ENCODE results near the gene USP28.
"Not testable (repeated sequence)": the region's sequence is repeated elsewhere in the genome, so short reads cannot be mapped to it uniquely, and the experiment has no call there.

The USP28 gene, protein sequence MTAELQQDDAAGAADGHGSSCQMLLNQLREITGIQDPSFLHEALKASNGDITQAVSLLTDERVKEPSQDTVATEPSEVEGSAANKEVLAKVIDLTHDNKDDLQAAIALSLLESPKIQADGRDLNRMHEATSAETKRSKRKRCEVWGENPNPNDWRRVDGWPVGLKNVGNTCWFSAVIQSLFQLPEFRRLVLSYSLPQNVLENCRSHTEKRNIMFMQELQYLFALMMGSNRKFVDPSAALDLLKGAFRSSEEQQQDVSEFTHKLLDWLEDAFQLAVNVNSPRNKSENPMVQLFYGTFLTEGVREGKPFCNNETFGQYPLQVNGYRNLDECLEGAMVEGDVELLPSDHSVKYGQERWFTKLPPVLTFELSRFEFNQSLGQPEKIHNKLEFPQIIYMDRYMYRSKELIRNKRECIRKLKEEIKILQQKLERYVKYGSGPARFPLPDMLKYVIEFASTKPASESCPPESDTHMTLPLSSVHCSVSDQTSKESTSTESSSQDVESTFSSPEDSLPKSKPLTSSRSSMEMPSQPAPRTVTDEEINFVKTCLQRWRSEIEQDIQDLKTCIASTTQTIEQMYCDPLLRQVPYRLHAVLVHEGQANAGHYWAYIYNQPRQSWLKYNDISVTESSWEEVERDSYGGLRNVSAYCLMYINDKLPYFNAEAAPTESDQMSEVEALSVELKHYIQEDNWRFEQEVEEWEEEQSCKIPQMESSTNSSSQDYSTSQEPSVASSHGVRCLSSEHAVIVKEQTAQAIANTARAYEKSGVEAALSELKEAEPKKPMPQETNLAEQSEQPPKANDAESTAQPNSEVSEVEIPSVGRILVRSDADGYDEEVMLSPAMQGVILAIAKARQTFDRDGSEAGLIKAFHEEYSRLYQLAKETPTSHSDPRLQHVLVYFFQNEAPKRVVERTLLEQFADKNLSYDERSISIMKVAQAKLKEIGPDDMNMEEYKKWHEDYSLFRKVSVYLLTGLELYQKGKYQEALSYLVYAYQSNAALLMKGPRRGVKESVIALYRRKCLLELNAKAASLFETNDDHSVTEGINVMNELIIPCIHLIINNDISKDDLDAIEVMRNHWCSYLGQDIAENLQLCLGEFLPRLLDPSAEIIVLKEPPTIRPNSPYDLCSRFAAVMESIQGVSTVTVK

DNA sequence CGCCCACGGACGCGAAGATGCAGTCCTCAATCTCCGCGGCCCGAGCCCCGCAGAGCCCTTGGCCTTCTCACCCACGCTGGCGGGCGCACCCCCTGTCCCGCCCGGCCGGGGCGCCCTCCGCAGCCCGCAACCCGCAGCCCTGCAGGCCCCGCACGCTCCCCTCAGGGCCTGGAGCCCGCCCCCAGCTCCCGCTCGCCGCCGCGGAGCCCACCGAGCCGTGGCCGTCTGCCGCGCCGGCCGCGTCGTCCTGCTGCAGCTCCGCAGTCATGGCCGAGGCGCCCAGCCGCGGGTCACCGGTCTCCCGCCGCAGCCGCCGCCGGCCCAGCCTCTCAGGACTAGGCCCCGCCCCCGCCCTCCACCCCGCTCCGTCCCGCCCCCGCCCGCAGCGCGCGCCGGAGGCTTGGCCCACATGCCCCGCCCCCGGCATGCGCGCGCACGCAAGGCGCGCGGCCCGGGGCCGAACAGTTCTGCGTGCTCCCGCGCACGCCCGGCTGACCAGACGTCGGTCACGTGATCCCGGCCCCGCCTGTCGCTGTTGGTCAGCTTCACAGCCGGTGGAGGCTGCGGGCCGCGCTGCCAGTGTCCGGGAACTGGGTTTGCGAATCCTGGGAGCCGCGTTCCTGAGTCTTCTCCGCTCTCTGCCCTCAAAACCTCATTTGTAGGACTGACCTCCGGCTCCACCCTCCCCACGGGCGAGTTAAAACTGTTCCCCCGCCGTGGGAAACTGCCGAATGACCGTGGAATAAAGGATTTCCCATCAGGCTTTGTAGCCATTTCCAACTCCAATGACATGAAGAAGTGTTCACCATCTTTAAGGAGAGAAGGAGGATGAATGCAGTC is at the start of gene USP28:
USP28 (minus strand) TSS at position 339 of the 840 bp plus-strand sequence; CDS start at position 268, 71 bp downstream.
- peak within 1 kb of the TSS in 20 of 21 experiments; percentile 64 to 95 (median 87) for H3K27ac ChIP-seq
- peak within 1 kb of the TSS; percentile 56 to 95 (median 79) for H3K4me3 ChIP-seq

DNA sequence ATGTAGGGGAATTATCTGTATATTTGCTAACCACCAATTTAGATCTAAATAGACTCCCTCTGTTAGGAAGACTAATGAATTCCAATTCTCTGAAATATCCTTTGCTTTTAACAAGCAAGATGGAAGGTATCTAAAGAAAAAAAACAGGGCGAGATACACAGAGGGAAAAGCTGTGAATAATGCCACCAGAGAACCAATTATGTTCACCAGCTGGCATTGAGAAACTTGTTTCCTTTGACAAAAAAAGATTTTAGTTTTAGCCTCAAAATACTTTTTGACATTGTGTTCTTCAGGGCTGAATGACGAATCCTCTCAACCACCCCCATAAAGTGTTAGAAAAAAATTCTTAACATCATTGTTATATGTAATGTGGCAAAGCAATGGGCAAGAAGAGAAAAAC is 48.2 kb upstream of the USP28 start:
- Histone ChIP-seq H3K4me3 (no peak overlapping the region), H3K27ac (no peak overlapping the region)

DNA sequence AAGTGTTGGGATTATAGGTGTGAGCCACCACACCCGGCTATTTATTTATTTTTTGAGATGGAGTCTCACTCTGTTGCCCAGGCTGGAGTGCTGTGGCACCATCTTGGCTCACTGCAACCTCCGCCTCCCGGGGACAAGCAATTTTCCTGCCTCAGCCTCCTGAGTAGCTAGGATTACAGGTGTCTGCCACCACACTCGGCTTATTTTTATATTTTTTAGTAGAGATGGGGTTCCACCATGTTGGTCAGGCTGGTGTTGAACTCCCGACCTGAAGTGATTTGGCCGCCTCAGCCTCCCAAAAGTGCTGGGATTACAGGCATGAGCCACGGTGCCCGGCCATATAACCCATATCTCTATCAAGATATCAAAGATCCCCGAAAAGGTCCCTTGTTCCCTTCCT is 36.1 kb upstream of the USP28 start:
- not testable (repeated sequence) for H3K4me3 ChIP-seq, H3K27ac ChIP-seq

DNA sequence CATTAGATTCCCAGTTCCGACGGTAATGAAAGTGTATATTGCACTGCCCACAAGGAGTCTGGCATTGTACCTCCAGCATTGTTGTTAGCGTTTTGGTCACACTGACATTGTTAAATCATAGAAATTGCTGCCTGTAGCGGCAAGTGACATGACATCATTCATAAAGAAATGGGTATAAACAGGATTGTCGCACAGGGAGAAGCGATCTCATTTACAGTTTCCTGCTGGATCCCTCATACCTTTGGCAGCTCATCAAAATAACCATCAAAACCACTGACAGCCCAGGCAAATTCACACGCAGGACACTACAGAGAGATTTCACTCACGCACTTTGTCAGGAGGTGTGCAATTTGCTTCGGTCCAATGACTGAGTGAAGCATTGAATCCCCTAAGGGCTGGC is 32.7 kb upstream of the USP28 start:
- no peak overlapping the region for H3K4me3 ChIP-seq
- no peak overlapping the region for H3K27ac ChIP-seq

DNA sequence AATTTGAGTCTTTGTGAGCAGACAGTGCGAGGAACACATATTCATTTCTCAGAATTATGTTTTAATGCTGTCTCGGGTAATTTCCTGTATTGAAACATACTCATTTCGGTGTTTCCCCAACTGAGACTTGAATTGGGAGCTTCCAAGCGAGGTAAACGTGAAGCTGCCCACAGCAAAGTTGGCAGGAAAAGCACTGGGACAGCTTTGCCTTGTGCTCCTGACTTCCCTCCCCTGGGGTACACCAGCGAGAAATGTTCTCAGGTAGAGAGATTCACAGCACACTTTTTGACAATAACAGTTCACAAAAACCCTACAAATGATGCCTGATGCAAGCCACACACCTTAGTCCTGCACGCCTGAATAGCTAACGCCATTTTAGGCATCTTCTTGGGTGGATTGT is 32.3 kb upstream of the USP28 start:
- no peak overlapping the region for H3K4me3 ChIP-seq
- no peak overlapping the region for H3K27ac ChIP-seq

DNA sequence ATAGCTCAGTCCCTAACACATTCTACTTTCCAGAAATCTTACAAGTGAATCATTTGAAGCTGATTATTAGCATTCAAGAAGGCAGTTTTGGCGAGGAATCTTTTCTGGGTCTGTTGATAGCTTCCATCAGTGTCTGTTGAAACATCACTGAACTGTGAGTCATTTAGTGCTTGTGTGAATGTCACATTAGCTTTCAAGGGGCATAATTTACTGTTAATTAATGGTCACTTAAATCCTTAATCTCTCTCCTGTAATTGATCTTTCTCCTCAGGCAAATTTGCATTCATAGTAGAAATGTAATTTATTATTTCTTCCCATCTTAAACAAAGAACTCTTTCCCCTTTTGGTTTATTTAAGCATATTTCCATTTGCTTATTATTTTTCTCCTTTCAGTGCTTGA is 31.8 kb upstream of the USP28 start:
- H3K4me3 ChIP-seq = no peak overlapping the region
- no peak overlapping the region for H3K27ac ChIP-seq

DNA sequence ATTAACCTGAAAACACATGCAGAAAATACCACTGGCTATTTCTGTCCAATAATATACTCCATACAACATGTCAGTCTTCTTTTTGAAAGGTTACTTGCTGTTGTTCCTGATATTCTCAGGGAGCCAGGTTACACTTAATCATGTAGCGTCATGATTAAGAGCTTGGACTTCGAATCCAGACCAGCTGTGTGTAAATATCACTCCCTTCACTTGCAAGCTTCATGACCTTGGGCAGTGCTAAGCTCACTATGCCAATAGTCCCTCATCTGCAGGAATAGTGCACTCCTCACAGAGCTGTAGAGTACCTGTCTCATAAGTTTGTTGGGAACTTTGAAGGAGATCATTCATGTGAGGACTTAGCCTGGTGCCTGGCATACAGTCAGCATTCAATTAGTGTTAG is 31.1 kb upstream of the USP28 start:
- Histone ChIP-seq H3K4me3 (no peak overlapping the region), H3K27ac (no peak overlapping the region)

DNA sequence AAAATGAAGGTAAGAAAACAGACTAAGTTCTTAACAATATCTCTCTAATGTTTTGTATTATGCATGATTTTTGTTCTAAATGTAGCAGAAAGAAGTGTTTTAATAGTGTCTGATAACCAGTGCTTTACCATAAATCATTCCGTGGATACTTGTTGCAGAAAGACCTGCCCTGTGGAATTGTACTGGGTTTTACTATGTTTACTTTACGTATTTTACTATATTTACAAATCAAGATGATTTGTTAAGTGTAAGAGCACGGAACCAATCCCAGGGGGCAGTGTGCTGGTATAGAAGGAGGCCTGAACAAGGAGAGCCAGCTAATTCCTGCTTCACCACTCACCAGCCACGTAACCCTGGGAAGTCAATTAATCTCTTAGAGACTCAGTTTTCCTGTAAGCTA is 30.7 kb upstream of the USP28 start:
- no peak overlapping the region for H3K4me3 ChIP-seq

DNA sequence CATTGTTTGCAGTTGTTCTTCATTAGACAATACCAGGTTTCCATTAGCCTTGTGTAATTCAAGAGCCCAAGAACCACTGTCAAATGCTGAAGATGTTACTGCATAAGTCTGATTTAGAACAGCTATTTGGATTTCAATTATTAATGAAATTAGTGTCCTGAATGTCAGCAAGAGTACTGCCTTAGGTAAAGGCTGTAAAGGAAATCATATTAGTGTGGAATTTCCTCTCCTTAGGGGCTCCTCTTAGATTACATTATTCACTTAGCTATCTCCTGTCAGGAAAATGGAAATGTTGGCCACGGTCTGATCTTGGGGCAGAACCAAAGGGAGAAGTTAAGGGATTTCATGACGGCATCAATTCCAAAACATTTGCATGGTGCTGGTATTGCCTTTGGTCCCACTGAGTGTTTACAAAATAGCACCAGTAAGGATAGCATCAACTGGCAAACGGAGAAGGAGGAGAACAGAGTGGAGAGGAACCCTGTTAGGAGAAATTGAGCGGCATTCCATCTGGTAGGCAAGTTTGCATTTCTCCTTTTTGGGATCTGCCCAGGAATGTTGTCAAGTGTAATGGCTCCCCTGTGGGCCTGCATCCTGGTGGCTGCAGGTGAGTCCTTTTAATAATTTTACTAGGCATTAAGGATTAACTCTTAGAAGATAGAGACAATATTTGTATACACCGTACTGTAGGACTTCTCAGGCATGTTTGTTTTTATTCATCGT is 29.2 kb upstream of the USP28 start, which contains the start of gene HTR3B:
HTR3B (plus strand) TSS at position 418 of the 723 bp plus-strand sequence; CDS start at position 556, 138 bp downstream.
- Histone ChIP-seq H3K27ac (no peak within 1 kb of the TSS), H3K4me3 (no peak within 1 kb of the TSS)

More for the DNA sequence above, 30.7 kb upstream of the USP28 start:
- H3K27ac ChIP-seq = no peak overlapping the region

DNA sequence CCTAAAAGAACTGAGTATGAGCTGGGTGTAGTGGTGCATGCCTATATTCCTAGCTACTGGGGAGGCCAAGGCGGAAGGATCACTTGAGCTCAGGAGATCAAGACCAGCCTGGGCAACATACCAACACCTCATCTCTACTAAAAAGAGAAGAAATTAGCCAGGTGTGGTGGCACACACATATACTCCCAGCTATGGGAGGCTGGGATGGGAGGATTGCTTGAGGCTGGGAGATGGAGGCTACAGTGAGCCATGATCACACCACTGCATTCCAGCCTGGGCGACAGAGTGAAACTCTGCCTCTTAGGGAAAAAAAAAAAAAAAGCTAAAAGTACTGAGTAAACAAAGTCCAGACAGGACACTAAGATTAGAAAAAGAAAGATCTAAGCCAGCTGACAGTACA is 25.8 kb upstream of the USP28 start:
- Histone ChIP-seq H3K4me3 (no peak overlapping the region), H3K27ac (no peak overlapping the region)

DNA sequence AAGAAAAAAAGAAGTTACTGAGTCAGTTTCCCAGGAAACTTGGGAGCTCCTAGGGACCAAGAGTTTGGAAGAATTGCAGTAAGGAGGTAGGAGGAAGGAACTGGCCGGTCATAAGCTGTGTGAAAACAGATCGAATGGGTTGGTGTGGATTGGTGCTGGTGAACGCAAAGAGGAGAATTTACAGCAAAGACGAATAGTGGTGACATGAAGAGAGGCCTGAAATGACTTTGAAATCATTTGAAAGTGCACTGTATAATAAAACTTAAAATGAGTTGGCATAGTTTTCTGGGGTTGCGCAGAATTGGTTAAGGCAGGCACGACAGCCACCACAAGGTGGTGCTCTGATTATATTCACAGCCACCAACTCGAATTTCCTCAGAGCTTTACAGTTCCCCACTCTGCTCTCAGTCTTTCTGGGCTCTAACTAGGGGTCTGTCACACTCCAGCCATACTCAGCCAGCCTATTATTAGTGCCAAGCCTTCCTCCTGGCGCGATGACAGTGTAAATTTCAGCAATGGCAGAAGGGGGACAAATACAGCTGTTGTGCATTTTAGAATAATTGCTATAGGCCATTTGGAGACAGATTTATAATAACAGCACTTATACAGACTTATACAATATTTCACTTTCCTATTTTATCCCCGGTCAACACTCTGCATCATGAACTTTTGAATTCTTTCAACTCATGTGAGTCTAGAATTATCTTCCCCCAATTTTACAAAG is 20.9 kb upstream of the USP28 start:
- no peak overlapping the region for H3K27ac ChIP-seq
- no peak overlapping the region for H3K4me3 ChIP-seq

DNA sequence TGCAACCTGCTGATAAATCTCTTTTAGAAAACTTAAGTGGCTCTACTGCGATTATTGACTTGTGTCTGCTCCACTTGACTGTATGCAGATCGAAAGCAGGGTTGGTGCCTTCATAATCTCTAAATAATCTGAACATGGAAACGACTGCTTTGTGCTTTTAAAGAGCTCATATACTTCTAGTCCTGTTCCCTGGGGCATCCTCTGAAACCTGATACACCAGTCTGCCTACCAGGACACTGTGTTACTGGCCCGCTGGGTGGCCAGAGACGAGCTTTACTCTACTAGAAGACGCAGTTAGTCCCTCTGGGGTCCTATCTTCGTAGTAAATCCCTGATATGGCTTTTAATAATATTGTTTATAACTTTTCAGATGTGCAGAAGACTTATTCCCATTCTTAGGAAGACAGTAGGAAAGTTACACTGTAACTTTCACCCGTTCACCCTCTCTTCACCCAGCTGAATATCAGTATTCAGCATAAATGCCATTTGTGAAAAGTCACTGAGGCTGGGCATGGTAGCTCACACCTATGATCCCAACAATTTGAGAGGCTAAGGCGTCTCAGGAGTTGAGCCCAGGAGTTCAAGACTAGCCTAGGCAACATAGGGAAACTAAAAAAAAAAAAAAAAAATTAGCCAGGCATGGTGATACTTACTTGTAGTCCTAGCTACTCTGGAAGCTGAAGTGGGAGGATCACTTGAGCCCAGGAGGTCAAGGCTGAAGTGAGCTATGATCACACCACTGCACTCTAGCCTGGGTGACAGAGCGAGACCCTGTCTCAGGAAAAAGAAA is 20.2 kb upstream of the USP28 start:
- Histone ChIP-seq H3K4me3 (no peak overlapping the region), H3K27ac (no peak overlapping the region)

DNA sequence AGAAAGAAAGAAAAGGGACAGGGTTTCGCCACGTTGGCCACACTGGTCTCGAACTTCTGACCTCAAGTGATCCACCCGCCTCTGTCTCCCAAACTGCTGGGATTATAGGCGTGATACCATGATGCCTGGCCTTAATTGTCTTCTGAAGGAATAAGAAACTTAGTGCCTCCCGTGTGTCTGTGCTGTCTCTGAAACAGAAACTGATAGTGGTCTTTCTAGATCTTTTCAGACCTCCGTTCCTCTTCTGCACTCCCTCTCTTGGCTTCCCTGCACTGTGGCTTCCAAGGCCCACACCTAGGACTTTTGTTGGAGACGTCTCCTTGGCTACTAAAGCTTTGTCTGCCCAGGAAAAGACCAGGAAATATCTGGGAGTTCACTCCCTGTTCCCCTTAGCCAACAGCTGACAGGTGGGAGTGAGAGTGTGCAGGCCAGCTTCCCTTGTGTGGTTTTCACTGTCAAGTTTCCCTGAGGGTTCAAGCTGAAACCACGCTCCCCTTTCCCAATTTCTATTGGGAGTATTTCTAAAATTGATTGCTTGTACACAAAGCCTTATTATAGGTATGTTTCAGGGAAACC is 19.1 kb upstream of the USP28 start:
- Histone ChIP-seq H3K27ac (no peak overlapping the region), H3K4me3 (no peak overlapping the region)

DNA sequence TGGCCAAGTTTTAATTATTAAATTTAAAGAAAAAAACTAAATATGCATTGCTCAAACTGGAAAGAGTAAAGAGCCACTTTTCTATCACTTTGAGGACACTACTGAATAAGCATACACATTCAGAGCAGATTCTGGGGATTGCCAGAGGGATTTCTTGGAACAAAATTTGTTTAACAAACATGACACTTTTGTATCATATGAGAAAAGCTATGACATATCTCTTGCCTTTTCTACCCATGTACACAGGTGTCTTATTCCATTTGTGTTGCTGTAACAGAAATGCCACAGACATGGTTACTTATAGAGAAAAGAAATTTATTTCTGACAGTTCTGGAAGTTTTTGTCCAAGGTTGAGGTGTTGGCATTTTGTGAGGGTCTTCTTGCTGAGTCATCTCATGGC is 13.5 kb upstream of the USP28 start:
- Histone ChIP-seq H3K27ac (no peak overlapping the region), H3K4me3 (no peak overlapping the region)

DNA sequence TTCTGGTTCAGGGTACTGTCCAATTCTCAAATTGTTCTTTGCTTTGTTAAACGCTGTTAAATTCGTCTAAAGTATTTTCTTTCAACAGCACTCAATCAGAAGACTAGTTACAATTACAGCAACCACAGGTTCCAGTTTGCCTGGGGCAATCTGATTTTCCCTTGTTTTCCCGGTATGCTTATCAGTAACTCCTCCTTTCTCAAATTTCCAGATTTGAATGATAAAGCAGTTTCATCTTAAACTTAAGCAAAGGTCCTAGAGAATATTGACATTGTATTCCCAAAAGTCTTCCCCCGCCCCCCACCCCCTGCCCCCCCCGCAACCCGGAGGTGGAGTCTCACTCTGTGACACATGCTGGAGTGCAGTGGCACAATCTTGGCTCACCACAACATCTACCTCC is 10.5 kb upstream of the USP28 start:
- Histone ChIP-seq H3K4me3 (no peak overlapping the region), H3K27ac (no peak overlapping the region)

DNA sequence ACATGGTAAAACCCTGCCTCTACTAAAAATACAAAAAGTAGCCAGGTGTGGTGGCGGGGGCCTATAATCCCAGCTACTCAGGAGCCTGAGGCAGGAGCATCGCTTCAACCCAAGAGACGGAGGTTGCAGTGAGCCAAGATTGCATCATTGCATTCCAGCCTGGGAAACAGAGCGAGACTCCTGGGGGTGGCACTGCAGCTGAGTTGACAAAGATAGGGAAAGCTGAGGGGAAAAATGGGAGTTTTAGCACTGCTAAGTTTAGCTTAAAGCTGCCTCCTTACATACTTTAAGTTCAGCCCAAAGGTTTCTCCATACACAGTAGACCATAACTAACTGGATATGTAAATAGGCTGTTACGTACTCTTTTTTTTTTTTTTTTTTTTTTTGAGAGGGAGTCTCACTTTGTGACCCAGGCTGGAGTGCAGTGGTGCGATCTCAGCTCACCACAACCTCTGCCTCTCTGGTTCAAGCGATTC is 9.0 kb upstream of the USP28 start:
- no peak overlapping the region for H3K4me3 ChIP-seq
- no peak overlapping the region for H3K27ac ChIP-seq

DNA sequence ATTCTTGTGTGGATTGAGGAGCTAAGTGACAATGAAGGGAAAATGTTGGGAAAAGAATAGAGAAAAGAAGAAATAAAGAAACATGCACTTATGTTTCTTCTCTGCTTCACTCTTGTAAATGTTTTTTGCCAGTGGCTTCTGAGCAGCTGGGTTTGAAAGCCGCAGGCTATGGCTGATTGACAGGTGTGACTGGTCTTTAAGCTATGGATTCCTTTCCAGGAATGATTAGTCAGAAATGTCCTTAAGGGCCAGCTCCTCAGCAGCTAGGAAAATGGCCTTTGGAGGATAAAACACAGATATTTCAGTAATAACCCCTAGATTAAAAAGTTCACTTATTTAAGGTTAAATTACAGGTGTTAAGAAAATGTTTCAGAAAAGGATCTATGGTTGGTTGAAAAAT is 6.5 kb upstream of the USP28 start:
- H3K4me3 ChIP-seq = no peak overlapping the region

More for the DNA sequence above, 6.5 kb upstream of the USP28 start:
- no peak overlapping the region for H3K27ac ChIP-seq
